ENCODE data around the gene DDR1.
A peak's percentile ranks its signal among the peaks of the same experiment; 100 is the strongest.

The DDR1 gene

GRCh38 chr6:30939473-30939872, 55.2 kb downstream of the DDR1 start:
- TF ChIP-seq CTCF (conservative IDR thresholded peaks at IDR 0.05; ENCODE audit: low read depth, low read length): no peak
- H3K4me3 ChIP-seq (ENCODE audit: low read length): no peak overlapping the region
- no peak for DNase-seq (ENCODE audit: low read depth)

GRCh38 chr6:30940361-30940986, 56.2 kb downstream of the DDR1 start, which contains the start of gene MUCL3:
Gene MUCL3, plus strand, starts transcription at chr6:30940973. Its CDS starts 27 bp downstream, at chr6:30941000.
- no peak for DNase-seq (ENCODE audit: low read depth)
- no peak for TF ChIP-seq CTCF (conservative IDR thresholded peaks at IDR 0.05; ENCODE audit: low read depth, low read length)
- no peak within 1 kb of the TSS for H3K4me3 ChIP-seq (ENCODE audit: low read length)

- TF ChIP-seq CTCF (conservative IDR thresholded peaks at IDR 0.05; ENCODE audit: low read depth, low read length): peak; percentile 84
- no peak overlapping the region for H3K4me3 ChIP-seq (ENCODE audit: low read length)
- DNase-seq (ENCODE audit: low read depth): peak; percentile 64
Measured at GRCh38 chr6:30942338-30943060, 58.2 kb downstream of the DDR1 start.

DNA sequence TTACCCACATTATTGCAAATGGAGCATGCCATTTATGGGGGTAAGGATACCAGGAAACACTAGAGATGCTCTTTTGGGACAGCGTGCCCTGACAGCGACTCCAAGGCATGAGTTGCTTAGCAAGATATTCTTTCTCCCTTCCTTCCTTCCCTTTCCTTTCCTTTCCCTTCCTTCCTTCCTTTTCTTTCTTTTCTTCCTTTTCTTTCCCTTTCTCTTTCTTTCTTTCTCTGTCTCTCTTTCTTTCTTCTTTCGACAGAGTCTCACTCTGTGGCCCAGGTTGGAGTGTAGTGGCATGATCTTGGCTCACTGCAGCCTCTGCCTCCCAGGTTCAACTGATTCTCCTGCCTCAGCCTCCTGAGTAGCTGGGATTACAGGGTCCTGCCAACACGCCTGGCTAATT, 59.7 kb downstream of the DDR1 start:
- no peak for TF ChIP-seq CTCF (conservative IDR thresholded peaks at IDR 0.05; ENCODE audit: low read depth, low read length)
- H3K4me3 ChIP-seq (ENCODE audit: low read length): no peak overlapping the region
- DNase-seq (ENCODE audit: low read depth): no peak

DNA sequence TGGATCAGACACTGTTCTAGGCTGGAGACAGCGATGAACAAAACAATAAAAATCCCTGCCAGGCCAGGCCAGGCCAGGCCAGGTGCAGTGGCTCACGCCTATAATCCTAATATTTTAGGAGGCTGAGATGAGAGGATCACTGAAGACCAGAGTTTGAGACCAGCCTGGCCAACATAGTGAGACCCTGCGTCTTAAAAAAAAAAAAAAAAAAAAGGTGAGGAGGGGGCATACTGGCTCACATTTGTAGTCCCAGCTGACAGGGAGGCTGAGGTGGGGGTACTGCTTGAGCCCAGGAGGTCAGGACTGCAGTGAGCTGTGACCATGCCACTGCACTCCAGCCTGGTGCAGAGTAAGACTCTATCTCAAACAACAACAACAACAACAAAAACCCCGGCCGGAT, 61.0 kb downstream of the DDR1 start:
- no peak for TF ChIP-seq CTCF (conservative IDR thresholded peaks at IDR 0.05; ENCODE audit: low read depth, low read length)
- no peak for DNase-seq (ENCODE audit: low read depth)

DNA sequence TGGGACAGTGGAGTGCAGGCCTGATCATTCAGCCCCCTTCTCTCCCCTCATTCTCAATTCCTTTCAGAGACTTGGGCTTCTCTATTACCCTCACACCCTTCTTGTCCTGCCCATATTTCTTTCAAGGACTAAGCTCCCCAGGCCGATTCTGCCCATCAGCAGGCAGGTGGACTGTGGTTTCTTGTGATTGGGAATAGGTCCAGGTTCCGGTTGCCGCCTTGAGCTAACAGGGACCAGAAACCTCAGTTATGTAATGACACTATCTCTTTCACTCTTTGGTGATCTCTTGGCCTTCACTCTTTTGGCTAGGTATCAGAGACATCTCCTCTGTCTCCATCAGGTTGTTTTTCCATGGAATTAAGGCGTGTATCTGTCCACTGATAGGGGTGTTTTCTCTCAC, 62.9 kb downstream of the DDR1 start:
- no peak for TF ChIP-seq CTCF (conservative IDR thresholded peaks at IDR 0.05; ENCODE audit: low read depth, low read length)
- DNase-seq (ENCODE audit: low read depth): no peak
- H3K4me3 ChIP-seq (ENCODE audit: low read length): no peak overlapping the region

More for the DNA sequence above, 61.0 kb downstream of the DDR1 start:
- no peak overlapping the region for H3K4me3 ChIP-seq (ENCODE audit: low read length)

GRCh38 chr6:30948811-30949210, 64.5 kb downstream of the DDR1 start:
- no peak overlapping the region for H3K4me3 ChIP-seq (ENCODE audit: low read length)
- TF ChIP-seq CTCF (conservative IDR thresholded peaks at IDR 0.05; ENCODE audit: low read depth, low read length): no peak
- DNase-seq (ENCODE audit: low read depth): no peak

All from retinal pigment epithelial cell (primary cell).